Measurements from ENCODE around the gene GHR.

Gene GHR

DNA sequence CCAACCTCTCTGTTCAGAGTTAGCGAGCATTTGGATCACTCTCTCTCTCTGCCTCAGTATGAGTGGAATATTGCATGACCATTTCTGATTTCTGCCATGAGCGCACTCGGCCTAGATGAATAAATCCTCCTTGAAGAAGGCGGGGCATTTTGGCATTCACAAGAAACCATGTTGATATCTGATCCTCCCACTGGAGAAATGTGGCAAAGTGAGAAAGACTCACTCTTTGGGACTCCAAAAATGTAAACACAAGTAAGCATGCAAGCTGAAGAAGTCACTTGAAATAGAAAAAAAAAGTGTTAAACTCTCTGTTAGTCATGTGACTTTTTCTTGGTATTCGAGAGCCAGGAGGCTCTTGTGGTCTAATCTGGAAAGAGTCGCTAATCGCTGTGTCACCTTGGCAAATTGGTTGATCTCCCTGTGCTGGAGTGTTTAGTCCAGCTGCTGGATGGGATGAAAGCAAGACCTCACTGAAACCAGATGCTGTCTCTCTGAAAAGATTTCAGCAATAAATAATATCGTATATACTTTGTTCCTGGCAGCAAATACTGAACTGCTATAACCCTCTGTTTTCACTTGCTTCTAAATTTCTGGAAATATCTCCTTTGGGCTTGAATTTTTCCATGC lies 95.5 kb downstream of the GHR start:
- no peak for DNase-seq

DNA sequence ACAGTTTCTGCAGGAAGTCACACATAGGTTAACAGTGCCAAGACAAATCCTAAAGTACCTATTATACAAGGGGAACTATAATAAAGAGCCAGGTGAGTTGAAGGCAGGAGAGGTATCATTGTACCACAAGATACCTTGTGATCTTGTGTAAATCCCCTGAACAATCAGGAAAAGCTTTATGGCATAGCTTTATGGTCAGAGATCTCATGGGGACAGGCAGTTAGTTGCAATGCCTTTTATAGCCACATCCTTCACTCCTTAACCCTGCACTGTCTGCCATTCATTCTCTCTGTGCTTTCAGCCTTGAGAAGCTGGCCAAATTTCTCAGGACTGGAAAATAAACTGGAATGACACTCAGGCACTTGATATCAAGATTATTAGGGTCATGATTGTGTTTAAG lies 97.0 kb downstream of the GHR start:
- no peak for DNase-seq

DNA sequence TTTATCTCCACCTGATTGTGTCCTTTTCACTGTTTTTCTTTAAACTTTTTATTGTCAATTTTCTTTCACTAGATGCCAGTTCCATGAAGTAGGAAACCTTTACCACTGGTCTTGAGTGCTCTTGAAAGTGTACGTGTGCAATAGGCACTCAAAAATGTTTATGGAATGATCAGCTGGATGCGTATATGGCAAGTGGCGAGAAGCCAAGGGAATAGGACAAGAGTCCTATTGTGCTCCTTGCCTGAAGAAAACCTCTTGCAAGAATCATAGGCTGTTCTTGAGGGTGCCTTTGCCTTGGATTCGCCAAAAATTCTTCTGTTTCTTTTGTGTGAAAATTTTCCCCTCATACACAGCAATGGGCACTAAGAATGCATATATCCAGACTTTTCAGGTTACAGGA lies 97.7 kb downstream of the GHR start:
- no peak for DNase-seq

DNA sequence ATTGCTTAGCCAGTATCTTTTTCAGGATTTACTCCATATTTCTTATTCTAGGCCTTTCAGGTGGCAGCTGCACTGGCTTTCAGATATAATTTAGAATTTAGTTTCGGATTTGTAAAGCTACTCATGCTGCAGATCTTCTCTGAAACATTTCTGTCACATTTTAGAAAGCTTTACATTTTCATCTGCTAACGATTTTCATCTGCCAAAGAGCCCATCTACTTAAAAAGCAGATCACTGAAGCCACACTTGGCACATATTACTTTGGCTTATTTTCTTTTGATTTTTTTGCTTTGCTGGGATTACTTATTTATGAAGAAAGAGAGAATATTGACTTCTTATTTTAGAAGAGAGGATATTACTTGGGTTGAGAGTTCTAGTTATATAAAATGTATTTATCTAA lies 98.2 kb downstream of the GHR start:
- no peak for DNase-seq

DNA sequence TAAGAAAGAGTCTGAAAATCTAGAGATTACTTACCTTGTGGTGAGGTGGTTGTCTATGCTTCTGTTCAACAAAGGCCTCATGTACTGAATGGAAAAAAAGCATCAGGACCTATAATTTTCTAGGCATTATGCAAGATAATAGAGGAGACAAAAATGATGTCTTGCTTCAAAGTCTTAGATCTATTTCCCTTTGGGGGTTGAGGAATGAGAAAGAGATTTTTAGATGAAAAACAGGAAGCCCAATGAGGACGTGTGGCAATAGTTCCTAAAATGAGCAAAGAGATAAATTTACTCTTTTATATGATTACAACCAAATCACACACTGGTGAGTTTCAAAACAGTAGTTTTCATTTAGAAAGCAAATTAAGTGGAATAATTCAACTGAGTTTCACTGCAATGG lies 99.5 kb downstream of the GHR start:
- no peak for DNase-seq

DNA sequence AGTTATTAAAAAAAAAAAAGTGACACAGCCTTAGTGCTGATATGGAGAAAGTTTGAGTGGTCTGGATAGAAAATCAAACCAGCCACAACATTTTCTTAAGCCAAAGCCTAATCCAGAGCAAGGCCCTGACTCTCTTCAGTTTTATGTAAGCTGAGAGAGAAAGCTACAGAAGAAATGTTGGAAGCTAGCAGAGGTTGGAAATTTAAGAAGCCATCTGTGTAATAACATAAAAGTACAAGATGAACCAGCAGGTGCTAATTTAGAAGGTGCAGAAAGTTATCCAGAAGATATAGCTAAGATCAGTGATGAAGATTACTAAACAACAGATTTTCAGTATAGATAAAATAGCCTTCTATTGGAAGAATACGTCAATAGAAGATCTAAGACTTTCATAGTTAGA lies 102.9 kb downstream of the GHR start:
- no peak for DNase-seq

DNA sequence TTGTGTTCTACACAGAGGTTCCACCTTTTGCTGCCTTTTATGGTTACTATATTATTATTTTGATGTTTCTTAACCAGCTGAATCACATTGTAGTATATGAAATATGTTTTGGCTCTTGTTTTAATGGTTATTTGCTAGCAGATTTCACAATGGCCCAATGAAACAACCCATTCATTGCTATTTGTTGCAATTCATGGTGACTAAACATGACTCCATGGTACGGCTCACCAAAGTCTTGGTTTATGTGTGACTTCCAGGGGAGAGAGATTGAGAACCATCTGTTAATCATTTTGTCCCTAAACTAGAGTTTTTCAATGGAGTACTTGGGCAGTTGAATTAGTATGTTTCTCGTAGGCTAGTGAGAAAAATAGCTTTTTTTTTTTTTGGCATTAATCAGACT lies 108.4 kb downstream of the GHR start:
- DNase-seq, result no peak

DNA sequence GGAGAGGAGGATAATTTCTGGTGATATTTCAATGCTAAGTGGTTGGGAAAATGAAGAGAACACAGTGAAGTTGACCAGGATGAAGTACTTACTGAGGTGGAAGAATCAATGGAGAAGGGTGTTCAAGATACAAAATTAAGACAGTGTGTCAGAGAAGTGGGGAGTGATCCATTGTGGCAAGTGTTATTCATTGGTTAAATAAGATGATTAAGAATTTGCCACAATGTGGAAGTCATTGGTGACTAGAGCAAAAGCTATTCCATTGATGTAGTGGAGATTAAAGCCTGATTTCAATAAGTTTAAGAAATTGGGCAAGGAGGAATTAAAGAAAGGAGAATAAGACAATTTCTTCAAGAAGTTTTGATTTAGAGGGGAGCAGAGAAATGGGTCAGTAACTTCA lies 118.9 kb downstream of the GHR start:
- no peak for DNase-seq

DNA sequence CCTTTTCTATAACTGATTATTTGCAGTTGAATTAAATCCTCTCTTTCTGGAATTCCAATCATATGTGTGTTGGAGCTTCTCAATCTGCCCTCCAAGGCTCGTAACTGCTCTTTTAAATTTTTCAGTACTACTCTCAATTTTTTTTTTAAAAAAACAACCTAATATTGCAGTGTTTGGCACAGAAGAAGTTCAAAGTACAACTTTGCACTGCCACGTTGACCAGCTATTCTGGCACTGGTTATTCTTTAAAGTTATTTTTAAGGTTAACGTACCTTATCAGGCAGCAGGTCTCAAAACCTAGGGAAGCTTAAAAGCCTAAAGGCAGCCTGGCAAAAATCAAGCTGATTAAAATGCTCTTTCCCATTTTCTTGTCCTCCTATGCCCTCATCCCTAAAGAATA lies 120.5 kb downstream of the GHR start:
- DNase-seq, result no peak

DNA sequence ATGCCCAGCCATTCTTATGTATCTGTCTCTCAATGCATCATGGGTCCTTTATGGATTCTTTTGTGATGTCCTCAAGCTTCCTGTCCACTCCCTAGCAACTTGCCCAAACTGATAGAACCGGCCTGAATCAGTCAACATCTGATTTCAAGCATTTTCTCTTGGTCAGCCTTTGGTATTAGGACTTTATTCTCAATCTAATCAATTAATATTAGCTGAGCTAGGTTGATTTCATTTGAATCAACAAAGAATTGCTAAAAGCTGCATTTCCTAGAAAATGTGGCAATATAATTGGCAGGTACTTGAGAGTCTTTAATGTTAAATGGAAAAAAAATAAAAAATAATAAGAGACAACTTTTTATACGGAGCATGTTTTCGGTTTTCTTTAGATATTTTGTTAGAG lies 121.8 kb downstream of the GHR start:
- no peak for DNase-seq

DNA sequence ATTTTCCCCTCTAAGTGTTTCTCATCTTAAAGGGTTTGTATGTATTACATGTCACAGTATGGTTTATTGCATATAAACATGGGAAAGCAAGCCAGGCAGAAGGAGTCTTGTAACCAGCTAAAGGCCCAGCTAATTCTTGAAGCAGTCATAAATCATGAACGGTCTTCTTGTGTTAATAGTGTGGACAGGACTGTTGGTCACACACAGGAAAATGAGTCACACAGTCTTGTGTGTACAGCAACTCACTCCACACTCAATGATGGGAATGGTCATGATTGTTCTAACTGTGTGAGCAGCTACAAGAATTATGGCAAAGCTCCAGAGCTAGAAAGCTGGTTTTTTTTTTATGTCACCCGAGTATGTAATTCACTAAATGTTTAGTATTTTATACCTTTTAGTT lies 123.9 kb downstream of the GHR start:
- no peak for DNase-seq

DNA sequence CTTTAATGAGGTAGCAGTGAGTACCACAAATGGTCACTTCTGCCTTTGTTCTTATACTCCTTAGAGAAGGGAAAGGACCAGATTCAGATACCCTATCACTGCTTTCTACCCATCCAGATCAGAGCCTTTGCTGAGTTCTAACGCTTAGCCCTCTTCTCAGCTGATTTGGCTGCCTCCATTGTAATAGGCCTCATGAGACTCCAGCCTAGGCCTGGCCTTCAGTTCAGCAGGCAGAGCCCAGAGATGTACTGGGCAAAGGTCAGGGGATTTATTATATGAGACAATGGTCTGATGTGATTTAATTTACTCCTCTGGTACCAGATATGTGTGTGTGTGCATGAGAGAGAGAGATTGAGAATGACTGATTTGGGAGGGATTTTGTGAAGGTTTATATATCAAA lies 124.7 kb downstream of the GHR start:
- no peak for DNase-seq

DNA sequence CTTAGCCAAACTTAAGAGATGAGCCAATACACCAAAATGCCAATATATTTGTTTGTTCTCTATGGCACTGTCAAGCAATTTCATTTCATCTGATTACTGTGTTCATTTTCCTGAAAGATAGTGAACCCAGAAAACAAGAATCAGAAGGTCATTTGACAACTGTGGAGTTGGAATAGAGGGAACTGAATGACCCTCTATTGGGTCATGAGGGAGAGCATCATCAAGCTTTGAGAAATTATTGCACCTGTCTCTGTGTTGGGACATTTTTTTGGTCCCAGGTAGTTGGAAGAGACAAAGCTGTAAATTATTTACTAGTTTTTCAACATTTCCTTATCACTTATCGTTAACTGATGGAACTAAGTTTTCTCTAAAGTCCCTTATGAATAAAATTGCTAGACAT lies 129.4 kb downstream of the GHR start:
- no peak for DNase-seq

DNA sequence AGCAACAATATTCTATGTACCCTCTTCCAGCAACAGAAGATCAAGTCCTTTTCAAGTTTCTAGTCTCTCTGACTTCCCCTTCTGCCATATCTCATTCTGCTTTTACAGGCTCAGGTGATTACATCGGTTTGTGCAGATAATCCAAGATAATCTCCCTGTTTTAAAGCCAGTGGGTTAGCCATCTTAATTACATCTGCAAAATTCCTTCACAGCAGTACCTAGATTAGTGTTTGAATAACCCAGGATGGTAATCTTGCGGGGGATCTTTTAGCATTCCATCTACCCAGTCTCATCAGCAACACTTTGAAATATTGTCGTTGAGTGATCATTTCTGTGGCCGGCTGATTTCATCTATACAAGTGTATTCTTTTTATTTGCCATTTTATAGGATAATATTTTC lies 130.2 kb downstream of the GHR start:
- no peak for DNase-seq

DNA sequence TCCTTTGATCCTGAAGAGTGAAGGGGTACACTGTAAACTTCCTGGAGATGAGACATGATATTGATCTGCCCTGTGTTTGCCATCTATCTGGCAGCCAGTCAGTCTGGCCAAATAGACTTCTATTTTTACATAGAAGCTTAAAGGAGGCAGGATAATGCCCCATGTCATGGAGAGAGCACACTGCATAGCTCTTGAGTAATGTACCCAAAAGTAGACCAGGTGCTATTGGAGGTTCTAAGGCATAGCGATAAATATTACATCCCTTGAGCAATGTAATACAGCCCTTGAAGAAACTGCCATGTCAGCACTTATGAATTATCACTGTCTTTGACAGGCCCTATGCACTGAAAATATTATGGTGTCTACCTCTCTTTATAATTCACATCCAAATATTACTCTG lies 131.8 kb downstream of the GHR start:
- no peak for DNase-seq

DNA sequence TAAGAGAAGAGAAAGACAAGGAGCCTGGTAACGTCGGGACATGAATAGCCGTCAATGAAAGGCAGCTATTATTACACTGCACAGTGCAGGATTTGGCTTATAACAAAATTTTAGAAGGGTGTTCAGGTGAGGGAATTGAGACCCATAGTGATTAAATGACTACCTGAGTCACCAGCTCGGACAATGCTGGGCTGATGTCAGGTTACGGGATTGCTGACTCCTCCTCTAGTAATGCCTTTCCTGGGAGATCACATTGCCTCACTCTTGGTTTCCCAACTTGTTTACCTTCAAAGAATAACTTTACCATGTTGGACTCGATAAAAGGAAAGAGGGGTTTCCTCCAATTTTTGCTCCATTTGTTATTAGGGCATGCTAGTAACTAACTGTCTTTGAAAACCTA lies 132.6 kb downstream of the GHR start:
- DNase-seq, result no peak

DNA sequence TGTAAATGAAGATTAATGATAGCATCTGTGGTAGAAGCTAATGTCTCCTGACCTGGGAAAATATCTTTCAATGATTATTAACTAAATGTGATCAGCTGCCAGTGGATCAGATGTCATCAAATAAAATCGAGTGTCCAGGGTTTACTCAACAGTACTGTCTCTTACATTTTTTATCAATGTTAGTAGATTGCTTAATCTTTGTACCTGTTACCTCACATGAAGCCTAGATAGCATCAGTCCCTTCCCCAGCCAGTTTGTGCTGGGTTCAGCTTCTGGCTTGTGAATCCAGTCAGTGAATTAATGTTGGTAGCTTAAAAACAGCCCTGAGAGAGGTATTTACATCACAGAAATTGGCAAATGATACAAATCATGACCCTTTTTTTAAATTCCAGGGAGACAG lies 134.4 kb downstream of the GHR start:
- DNase-seq, result no peak

DNA sequence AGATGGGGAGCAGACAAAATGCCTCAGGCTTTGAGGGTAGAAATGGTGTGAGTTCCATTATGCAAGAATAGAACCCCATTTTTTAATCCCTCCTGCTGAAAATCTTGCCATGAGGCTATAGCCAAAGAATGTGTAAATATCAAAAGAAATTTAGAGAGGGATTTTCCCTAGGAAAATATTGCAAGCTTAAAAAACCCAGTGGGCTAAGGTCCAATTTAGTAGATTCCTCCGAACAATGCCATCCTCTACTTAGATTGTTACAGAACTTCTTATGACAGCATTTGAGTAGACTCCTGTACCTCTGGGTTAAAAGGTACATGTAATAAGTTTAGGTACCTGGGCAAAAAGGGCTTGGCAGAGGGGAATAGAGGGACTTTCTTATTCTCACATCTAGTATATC lies 138.4 kb downstream of the GHR start:
- no peak for DNase-seq

DNA sequence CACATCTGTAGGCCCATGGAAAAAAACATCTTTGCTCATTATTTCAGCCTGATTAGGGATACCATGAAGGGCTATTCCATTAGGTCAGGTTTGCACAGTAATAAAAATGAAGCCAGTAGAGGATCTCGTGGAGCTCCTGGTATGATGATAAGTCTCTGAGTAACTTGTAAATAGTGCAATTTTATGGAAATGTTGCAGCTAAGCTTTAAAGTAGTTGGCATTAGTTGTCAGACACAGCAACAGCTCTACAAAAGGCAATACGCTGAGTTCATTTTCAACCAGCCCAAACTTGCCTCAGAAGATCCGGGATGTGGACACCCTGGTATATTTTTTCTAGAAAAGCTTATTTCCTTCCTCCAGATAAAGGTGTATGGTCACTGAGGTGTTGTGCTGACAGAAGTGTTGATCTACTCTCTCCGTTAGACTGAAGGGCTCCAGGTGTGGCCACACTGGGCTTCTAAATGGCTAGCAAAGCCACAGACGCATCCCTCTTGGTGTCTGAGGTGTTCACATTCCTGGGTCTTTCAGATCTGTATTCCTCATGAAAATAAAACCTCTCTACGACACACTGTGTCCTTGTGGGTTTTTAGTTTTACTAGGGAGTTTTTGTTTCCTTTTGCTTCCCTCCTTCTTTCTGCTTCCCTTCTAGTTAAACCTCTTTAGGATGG lies 141.6 kb downstream of the GHR start:
- no peak for DNase-seq

DNA sequence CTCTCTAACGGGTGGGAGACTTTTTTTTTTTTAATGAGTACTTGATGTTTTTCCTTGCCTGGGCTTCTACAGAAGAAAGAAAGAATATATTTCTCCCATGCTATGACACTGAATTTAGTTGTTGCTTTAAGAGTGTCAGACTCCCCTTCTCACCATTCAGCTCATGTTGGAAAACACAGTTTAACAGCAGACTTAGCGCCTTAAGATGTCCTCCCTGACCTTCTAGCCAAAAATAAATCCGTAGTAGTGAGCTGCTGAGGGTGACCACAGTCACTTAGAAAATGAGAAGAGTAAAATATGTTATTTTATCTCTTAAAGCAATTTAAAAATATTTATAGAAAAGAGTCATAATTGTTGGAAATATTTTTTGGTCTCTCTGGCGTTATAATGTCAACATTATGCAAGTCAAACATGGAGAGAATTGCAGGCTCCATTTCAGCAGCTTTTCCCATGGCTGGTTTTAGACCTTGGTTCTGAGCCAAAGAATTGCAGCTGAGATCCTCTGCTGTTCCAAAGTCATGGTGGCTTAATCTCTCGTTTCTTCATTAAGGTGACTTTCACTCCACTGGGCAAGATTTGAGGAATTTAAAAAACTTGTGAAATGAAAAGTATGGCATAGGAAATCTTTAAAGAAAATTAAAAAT lies 143.5 kb downstream of the GHR start:
- DNase-seq, result no peak

DNA sequence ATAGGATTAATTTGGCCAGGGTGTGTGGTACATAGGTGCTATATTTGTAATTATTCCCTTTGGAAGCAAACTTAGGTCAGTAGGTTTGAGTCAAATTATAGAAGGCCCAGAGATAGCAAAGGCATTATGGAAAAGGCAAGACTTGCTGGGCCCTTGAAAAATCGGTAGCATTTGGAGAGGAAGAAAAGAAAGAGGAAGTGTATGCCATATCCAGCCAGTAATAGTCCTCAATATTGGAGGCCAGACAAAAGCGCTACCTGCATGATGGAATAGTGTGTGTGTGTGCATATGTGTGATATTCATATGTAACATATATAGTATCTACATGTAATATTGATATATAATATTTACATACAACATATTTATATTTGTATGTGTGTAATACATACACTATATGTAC lies 146.1 kb downstream of the GHR start:
- DNase-seq, result no peak

DNA sequence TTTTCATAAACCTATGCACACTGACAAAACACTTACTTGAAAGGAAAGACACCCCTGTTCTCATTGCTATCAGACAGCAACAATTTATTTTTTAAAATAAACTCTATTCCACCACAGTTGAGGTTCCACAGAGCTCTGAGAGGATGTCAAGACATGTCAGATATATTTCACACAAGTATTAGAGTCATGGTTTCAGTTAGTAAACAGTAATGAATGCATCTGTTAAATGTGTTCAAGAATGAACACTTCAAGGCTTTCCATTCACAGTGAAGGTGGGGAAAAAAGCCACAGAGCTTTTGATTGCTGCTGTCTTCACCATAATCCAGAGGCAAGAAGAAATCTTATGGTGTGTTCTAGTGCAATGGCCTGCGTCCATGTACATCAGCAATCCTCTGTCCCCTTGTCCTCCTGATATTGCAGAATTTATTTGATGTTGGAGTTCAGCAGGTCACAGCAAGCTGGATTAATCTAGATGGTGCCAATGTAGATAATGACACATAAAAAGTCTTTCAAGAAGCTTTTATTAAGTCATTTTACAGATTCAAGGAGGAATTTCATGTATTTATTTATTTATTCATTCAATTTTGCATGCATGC lies 146.8 kb downstream of the GHR start:
- no peak for DNase-seq

DNA sequence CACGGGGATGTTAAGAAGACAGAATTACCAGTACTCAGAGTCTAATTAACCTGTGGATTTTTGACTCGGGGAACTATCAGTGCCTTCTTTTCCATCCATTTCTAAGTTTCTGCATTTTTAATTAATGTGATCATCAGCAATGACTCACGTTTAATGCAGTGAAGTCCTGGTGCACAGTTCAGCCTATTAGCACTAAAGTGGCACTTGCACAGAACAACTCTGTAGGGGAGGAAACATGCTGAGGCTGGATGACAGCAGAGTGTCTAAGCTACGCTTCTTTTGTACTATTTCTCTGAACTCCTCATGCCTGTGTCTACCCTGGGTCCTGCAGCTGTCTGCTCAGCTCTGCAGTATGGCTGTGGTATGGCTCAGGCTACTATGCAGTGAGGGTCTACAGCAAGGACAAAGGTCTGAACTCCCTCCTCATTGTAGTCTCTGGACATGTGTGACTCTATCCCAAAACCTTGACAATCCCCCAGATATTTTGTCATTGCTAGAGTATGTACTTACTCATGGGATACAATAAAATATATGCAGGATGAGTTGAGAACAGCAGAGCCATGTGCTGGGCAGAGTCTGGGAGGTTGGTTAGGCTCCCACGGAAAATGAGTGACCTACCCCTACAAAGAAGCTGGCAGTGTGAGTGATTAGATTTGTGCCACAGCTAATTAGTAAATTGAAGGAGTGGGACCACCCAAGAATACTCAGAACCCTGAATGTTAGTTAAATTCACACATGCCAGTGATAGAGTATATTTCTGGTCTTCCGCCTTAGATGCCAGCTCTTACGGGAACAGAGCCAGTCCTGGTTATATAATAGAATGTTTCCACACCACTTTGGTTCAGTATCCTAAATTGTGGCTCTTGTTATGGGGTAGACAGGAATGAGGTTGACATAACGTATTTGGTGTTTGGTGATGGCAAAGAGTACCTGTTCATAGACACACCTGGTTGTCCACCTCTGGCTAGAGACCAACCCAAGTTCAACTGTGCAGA lies 148.0 kb downstream of the GHR start:
- DNase-seq, result no peak

Measured in activated CD4-positive, alpha-beta T cell treated with anti-CD3 and anti-CD28 coated beads for 48 hours (primary cell).